Esophagus muscularis mucosa (tissue), 4 donors: ENCODE results near the gene LACC1. TPM values are rescaled to one million over a fixed set of nuclear protein-coding genes. Genes with fewer than 3 reads are reported as not detected.

ENCODE experiments used
- DNase-seq: peaks from one replicate; pipeline ENCODE4 v3.0.0-alpha.2; 2017; ENCODE audit errors: extremely low spot score
- H3K27ac ChIP-seq, 4 donors: fragments of 200-600 bp; sonication (generic); replicated peaks in 1 of 4; 1 replicate in 3 of 4; 2 replicates in 1 of 4; pipeline ENCODE4 v1.5.1; 2016 to 2019; ENCODE audit warnings: mild to moderate bottlenecking in 1 of 4
- H3K27me3 ChIP-seq, 4 donors: fragments of 200-600 bp; sonication (generic); one replicate each; pipeline versions ENCODE4 v1.5.1 to v1.6.0; 2016 to 2019
- H3K36me3 ChIP-seq, 4 donors: fragments of 200-600 bp; sonication (generic); one replicate each; pipeline ENCODE4 v1.5.1; 2016 to 2019
- H3K4me1 ChIP-seq, 4 donors: fragments of 200-600 bp; sonication (generic); one replicate each; pipeline ENCODE4 v1.5.1; 2016 to 2019
- H3K4me3 ChIP-seq, 4 donors: fragments of 200-600 bp; sonication (generic); 1 replicate in 2 of 4; 2 replicates in 2 of 4; pipeline ENCODE4 v1.5.1; 2016 to 2019; ENCODE audit warnings: mild to moderate bottlenecking in 4 of 4, moderate library complexity in 1 of 4
- H3K9me3 ChIP-seq, 4 donors: fragments of 200-600 bp; sonication (generic); 1 replicate in 3 of 4; 2 replicates in 1 of 4; pipeline ENCODE4 v1.5.1; 2016 to 2019
- CTCF ChIP-seq, 3 experiments: fragments of 200-600 bp in 2 of 3; fragments of 450-650 bp in 1 of 3; sonication (generic) in 2 of 3; IDR thresholded peaks; one replicate each; pipeline ENCODE4 v1.5.1; 2017 to 2019; ENCODE audit warnings: antibody characterized with exemption in 3 of 3, mild to moderate bottlenecking in 2 of 3, moderate library complexity in 1 of 3
- EP300 ChIP-seq: sonication (generic); formaldehyde crosslinking; IDR thresholded peaks from one replicate; pipeline ENCODE4 v1.6.1; 2017; ENCODE audit warnings: antibody characterized with exemption
- POLR2A ChIP-seq: fragments of 450-650 bp; IDR thresholded peaks from one replicate; pipeline ENCODE4 v1.6.1; 2017; ENCODE audit warnings: antibody characterized with exemption, moderate library complexity, mild to moderate bottlenecking, low read depth
- POLR2AphosphoS5 ChIP-seq, 2 donors: sonication (generic); formaldehyde crosslinking; IDR thresholded peaks; one replicate each; pipeline ENCODE4 v1.6.1; 2017; ENCODE audit warnings: antibody characterized with exemption in 2 of 2
- WGBS: methylation state at CpG from one replicate; pipeline ENCODE4 v1.1.5; 2018; 5-methylcytosine and 5-hydroxymethylcytosine counted together
- intact Hi-C: fragments of 100-400 bp; cut with DNase I; formaldehyde crosslinking; loops from one replicate; pipeline ENCODE4 v1.15.1; 2023
- total RNA-seq, 4 donors: library from RNA; depleted of rRNA; stranded (reverse); fragments of >200 nt; gene quantifications; one replicate each; pipeline versions ENCODE4 v1.1.0 to v1.2.1, GENCODE V29; 2016

Gene LACC1
- total RNA-seq, 4 donors from 2014 or later, result 9.0 to 13.3 (median 11.3) TPM

DNA sequence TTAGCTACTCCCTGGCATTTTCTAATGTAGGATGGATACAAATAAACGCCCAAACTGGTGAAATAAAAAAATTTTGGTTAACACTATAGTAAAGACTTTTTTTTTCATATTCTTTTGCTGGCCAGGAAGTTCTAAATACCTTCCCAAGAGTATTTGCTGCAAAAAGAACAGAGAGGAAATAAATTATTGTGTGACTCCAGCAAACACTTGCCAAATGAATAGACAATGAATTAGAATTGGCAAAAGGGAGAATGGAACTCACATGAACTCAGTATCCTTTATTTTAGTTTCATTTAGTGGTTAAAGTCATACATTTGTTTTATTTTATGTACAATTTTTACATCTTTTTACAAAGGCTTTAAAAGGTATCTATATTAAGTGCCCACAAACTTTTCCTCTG is 58.1 kb downstream of the LACC1 start:
- Histone ChIP-seq H3K27me3 (no peaks in the 10 kb centered on the region), H3K4me1 (peaks cover 19 to 41% (median 36%) of the 10 kb centered on the region in 4 donors), H3K36me3 (no peaks in the 10 kb centered on the region), H3K9me3 (no peaks in the 10 kb centered on the region), H3K27ac (peak overlapping the region in 3 of 4 donors; percentile 8 to 49 (median 46)), H3K4me3 (no peak overlapping the region)
- no peak for DNase-seq
- intact Hi-C loops, result no loop called here
- WGBS, result 55% methylated on average over 1 of the region's 1 CpG
- no peak for TF ChIP-seq EP300

GRCh38 chr13:43938449-43938848 is 58.7 kb downstream of the LACC1 start:
- Histone ChIP-seq H3K27me3 (no peaks in the 10 kb centered on the region), H3K36me3 (no peaks in the 10 kb centered on the region), H3K4me3 (no peak overlapping the region), H3K9me3 (no peaks in the 10 kb centered on the region), H3K4me1 (peaks cover 19 to 41% (median 36%) of the 10 kb centered on the region in 4 donors), H3K27ac (peak overlapping the region; percentile 8 to 40 (median 15))
- 25% methylated on average over 1 of the region's 1 CpG for WGBS
- TF ChIP-seq POLR2AphosphoS5 (IDR thresholded peaks at IDR 0.05), result no peak
- no peak for TF ChIP-seq POLR2A
- TF ChIP-seq EP300, result no peak
- no peak for TF ChIP-seq CTCF (IDR thresholded peaks at IDR 0.05)
- DNase-seq, result no peak
- intact Hi-C loops, result no loop called here

GRCh38 chr13:43939086-43939485 is 59.4 kb downstream of the LACC1 start:
- H3K4me3 ChIP-seq, result no peak overlapping the region
- peaks cover 19 to 41% (median 36%) of the 10 kb centered on the region in 4 donors for H3K4me1 ChIP-seq
- no peak for DNase-seq
- WGBS, result 82% methylated on average over 1 of the region's 1 CpG
- peak overlapping the region; percentile 8 to 40 (median 14) for H3K27ac ChIP-seq
- no peaks in the 10 kb centered on the region for H3K27me3 ChIP-seq
- no peaks in the 10 kb centered on the region for H3K9me3 ChIP-seq
- no peak for TF ChIP-seq EP300
- no peak for TF ChIP-seq CTCF (IDR thresholded peaks at IDR 0.05)
- TF ChIP-seq POLR2AphosphoS5 (IDR thresholded peaks at IDR 0.05), result no peak
- no peak for TF ChIP-seq POLR2A
- no peaks in the 10 kb centered on the region for H3K36me3 ChIP-seq
- intact Hi-C loops, result no loop called here

DNA sequence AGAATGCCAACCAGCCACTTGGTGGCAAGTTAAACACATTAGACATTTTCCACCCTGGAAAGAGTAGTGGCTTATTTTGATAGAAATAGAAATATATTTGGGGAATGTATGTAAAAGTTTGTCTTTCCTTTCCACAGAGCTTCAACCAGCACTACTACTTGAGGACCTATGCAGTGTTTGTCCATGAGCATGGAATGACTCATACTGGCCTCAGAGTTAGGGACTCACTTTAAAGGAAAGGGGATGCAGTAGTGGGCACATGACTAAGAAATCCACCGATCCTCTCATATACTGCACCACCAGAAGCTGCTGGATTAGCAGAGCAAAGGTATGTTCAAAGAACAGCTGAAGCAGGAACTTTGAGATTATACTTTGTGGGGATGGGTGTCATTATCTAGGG is 62.6 kb downstream of the LACC1 start:
- Histone ChIP-seq H3K27ac (no peak overlapping the region), H3K27me3 (no peaks in the 10 kb centered on the region), H3K36me3 (no peaks in the 10 kb centered on the region), H3K9me3 (no peaks in the 10 kb centered on the region), H3K4me1 (peaks cover 11 to 32% (median 25%) of the 10 kb centered on the region in 4 donors), H3K4me3 (no peak overlapping the region)
- no peak for TF ChIP-seq POLR2AphosphoS5 (IDR thresholded peaks at IDR 0.05)
- no peak for TF ChIP-seq CTCF (IDR thresholded peaks at IDR 0.05)
- TF ChIP-seq POLR2A, result no peak
- no peak for TF ChIP-seq EP300
- no peak for DNase-seq
- intact Hi-C loops, result no loop called here
- WGBS, result 100% methylated on average over 1 of the region's 1 CpG

Other genes starting within 250 kb of the LACC1 start
- gene ENOX1, start 92.9 kb upstream of the LACC1 start, total RNA-seq, result 10 to 100 TPM in 3 of 4 donors, 1 to 10 TPM in 1; 9.3 to 14.1 (median 12.4) TPM
- 10 to 100 TPM in 1 of 4 donors, 1 to 10 TPM in 3; 2.1 to 13.2 (median 3.2) TPM for gene CCDC122, start 164 bp upstream of the LACC1 start, total RNA-seq